NCI-H2107 (cell line): Measurements from ENCODE around the gene LCT.
"Not testable (repeated sequence)": the region's sequence is repeated elsewhere in the genome, so short reads cannot be mapped to it uniquely, and the experiment has no call there.

Source experiments
- DNase-seq: peaks from one replicate; lab custom pipeline; 2025; lab: John Stamatoyannopoulos, UW

Gene LCT

DNA sequence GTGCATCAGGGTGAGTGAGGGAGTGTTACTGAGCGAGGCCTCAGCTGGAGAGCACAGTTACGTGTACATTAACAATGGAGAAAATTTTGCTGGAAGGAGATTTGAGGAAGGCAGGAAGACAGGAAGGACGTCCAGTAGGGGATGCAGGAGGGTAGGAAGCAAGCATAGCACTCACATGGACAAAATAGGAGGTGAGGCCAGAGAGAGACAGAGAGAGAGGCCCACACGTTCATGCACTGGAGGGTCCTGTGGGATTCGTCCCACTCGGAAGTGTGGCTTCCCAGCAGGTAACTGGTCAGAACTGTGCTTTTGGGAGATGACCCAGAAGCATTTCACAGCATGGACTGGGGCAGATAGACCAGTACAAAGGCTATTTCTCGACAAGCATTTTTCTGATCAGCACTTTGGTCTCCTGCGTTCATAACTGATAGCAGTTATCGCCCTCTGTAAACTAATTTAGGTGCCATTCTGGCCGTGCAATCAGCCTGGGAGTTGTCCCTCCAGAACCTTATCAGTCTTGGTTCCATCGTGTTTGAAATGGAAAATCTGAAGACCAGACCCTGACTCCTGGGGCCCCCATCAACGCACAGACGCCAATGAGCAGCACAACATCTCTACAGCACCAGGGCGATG is 5.7 kb downstream of the LCT start:
- DNase-seq = no peak

DNA sequence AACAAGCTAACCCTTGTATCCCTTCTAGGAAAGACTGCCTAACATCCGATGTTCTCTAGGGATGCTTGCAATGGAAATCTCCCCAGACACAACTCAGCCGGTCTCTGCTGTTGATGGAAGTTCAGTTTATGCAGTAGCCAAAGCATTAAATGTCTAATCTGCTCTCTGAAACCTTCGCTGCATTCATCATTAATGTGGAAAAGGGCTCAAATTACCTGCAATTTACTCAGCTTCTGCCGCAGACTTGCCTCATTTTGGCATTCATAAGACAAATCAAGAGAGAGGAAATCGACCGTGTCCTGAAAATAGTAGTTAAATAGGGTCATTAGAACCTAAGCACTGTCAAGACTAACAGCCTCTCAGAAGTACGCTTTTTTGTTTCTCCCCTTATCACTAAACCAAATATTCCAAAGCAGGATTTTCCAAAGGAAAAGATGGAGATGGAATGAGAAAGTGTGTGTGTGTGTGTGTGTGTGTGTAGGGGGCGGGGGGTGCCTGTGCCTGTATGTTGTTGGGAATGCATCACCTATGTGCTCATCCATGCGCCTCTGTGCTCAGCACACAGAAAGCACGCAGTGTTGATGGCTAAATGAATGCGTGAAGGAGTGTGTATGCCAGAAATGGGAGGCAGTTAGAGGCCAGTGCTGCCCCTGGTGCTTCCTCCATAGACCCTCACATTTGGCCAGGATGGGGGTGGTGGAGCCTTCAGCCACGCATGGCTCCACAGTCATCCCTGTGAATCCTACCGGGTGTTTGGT is 7.4 kb downstream of the LCT start:
- peak; percentile 20 for DNase-seq

DNA sequence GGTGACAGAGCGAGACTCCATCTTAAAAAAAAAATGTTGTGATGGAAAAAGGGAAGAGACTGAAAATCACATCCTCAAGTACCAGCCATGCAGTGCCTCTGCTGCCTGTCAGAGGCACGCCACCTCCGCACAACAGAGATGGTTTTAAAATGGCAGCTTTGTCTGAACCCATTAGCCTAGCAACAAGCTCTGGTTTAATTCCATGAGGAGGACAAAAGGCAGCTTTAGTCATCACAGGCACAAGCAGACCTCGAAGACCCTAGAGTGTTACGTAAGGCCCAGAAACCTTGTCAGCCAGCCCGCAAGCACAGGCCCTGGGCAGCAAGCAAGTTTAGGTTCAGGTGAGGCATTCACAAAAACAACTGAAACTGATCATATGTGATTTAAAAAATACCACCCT is 10.4 kb downstream of the LCT start:
- no peak for DNase-seq

DNA sequence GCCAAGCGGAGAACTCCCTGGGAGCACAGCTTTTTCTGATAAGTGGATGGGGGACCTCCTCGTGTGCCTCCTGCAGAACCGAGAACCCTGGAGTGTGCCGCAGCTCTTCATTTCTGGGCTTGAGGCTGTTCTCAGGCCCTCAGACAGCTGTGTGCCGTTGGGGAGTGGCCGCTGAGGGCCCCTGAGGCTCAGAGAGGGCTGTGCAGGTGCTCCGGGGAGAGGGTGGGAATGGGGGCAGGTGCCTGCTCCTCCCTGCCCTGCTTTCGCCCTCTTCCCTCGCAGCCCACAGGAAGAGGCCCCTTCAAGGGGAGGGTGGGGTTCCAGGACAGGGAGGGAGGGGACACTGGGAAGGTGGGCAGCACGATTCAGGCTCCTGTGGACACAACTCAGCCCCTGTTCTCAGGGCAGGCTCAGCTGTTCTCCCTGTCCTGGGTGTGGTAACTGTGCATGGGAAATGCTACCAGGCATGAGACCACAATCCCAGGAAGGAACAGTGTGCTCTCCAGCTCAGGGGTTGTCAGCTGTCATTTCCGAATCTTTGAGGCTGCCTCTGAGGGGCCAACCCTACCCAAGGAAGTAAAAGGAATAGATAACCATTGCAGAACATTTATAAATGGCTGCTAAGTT is 11.3 kb downstream of the LCT start:
- peak; percentile 48 for DNase-seq

DNA sequence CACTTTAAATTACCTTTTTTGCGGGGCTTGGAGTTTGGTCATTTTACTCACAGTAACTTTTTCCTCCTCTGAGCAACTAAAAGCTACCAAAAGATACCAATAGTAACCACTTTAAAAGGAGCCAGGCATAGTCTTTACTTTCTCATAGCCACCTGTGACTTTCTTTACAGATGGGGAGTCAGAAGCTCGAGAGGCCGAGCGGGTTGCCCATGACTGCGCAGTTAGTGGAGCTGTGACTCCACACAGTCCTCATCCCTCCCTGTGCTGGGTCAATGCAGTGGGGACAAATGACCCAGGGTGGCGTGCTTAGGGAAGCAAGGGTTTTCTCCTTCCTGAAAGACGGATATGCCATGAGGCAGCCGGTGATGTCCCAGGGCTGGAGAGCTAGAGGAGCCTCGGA is 11.9 kb downstream of the LCT start:
- DNase-seq = no peak

DNA sequence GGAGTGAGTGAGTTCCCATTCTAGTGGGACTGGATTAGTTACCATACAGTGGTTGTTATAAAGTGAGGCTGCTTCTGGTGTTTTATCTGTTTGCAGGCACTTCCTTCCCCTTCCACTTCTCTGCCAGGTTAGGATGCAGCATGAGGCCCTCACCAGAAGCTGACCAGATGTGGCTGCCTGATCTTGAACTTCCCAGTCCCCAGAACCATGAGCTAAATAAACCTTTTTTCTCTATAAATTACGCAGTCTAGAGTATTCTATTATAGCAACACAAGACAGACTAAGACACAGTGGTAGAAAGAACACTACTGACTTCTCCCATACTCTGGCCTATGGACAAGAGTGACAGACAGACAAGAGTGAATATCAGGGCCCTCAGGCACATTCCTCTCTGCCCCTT is 14.1 kb downstream of the LCT start:
- no peak for DNase-seq

DNA sequence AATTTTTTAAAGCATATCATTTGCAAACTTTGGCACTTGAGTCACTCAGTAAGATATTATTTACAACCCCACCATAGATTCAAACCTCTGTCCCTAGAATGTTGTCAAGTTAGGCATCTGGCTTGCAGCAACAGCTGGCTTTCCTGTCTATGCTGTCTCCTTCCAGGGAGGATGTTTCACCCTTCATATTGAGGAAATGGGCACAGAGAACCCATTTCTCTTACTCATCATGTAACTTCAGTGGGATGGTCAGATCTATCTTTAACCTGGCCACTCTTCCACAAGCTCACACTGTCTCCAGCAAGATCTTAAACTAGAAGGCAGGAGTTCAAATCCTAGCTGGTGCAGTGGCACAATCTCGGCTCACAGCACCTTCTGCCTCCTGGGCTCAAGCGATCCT is 15.8 kb downstream of the LCT start:
- DNase-seq = no peak

DNA sequence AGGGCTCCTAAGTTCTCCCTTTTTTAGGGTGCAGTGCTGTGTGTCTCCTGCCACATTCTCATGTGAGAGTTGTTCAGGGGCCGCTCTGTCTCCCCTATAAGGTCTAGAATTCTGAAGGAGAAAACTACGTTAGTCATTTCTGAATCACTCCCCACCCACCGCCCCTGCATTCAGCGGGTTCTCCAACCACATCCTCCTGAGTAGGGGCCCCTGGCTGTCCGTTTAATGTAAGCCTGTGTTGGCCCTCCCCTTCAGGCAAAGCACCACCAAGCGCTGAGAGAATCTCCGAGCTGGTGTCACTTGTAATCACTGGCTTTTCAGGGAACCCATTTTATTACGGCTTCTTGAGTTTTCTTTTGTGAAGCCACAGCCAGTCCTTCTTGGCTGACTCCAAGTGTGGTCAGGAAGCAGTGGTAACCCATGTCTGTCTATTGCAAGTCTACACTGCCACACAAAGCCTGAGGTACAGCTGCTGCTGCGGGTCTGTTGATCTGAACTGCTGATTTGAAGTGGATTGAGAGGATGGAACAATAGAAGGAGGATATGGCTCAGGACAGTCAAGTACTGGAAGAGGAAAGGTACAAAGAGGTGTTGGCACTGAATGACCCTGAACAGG is 16.9 kb downstream of the LCT start:
- DNase-seq = no peak

DNA sequence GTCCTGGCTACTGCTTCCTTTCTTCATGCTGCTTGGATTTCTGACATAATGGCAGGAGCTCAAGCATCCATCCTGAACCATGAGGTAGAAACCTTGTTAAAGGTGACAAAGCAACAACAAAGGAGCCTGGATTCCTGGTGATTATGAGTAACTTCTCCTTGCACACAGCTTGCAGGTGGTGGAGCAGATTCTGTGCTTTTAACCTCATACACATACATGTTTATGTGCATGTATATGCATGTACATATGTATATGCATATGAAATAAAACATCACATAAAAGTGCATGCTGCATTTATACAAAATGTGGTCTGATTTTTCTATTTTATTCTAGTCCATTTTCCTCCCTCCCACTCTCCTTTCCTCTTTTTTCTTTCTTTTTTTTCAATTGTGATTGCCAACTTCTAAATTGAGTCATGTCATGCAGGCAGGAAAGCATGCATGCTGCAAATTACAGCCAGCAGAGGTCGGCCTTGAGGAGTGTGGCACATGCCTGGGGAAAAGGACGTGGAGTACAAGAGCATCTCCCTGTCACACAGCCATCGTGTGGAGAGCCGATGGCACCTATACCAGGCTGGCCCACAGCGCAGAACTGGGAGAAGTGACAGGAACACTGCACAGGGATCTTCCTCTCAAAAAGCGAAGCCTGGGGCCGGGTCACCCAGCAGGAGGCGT is 17.9 kb downstream of the LCT start:
- no peak for DNase-seq

DNA sequence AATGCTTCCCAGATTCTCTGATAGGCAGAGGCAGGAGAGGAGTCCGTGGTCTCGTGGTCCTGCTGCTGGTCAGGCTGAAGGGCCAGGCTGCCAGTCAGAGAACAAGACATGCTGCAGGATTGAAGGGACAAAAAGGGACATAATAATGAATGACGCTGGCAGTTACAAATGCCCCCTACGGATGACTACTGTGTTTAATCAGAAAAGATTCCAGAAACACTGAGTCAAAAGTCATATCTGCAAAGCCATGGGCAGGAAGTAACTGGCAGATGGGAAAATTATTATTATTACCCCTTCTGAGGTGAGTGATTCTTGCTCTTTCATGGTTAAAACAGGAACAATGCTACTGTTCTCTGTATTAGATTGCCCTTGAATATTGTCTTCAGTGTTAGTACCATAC is 19.0 kb downstream of the LCT start:
- no peak for DNase-seq

DNA sequence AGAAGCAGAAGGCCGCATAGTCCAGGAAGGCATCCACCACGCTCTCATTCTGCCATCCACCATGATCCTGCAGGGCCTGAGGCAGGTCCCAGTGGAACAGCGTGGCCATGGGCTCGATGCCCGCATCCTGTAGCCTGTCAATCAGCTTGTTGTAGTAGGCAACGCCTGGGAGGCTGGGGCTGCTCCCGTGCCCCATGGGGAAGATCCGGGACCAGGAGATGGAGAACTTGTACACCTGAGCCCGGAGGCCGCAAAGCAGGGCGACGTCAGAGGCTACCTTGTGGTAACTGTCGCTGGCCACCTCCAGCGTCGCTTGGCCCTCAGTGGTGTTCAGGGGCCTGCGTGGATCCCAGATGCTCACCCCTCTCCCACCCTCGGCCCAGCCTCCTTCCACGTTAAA is 19.5 kb downstream of the LCT start:
- DNase-seq = no peak

DNA sequence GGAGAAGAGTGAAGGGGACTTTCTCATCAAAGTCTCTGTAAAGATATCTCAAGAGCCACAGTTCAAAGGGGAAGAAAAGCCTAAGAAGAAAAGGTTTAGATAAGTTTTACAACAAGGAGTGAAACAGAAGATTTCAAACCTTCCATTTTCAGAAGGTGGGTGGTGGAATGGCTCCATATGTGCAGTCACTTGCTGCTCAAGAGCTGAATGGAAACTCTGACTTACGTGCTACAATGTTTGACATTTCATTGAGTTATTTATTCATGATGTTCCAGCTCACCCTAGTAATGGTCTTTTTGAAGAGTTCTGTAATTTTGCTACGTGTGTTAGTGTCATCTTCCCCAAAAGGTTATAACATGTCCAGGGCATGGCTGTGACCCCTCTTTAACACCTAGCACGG is 21.7 kb downstream of the LCT start:
- no peak for DNase-seq

DNA sequence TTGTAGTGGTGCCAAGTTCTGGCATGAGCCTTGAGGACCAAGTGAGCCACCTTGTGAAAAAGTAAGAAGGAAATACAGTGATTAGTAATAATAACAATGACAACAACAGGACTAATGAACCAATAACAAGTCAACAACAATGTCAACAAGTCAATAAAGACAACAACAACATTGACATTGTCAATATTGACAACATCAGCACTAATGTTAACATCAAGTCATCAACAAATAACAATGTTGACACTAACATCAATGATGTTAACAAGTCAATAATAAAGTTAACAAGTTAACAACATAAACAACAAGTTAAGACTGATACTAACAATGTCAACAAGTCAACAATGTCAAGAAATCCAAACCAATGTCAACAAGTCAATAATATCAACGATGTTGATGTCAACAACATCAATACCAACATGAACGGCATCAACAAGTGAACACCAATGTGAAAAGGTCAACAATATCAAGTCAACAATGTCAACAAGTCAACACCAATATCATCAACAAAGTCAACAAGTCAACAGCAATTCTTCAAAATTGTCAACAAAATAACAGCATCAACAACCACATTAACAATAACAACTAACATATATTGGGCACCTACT is 24.0 kb downstream of the LCT start:
- DNase-seq = no peak

DNA sequence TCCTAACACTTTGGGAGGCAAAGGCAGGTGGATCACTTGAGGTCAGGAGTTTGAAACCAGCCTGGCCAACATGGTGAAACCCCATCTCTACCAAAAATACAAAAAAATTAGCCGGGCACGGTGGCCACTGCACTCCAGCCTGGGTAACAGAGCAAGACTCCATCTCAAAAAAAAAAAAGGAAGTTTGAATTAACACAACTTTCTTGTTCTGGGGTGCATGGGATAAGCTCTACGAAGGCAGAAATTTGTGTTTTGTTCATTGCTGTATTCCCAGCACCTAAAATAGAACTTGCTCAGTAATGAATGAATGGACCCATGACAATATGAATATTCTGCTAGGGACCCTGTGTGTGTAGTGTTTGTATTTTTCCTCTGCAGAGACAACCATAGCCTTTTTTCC is 29.1 kb downstream of the LCT start:
- not testable (repeated sequence) for DNase-seq

DNA sequence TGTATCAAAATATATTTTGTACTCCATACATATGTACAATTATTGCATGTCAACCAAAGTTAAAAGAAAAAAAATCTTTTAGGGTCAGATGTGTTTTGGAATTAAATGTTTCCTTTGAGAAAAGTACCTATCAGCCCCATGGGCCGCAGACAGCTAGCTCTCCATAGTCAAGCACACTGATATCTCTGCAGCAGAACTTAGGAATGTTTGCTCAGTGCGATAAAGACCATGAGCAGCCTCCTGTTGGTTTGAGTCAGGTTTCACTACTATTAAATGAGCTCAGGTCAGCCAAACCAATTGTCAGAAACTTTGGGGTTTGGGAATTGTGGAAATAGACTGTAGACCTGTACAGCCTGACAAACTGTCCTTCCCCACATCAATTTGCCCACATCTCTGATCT is 33.7 kb downstream of the LCT start:
- no peak for DNase-seq

DNA sequence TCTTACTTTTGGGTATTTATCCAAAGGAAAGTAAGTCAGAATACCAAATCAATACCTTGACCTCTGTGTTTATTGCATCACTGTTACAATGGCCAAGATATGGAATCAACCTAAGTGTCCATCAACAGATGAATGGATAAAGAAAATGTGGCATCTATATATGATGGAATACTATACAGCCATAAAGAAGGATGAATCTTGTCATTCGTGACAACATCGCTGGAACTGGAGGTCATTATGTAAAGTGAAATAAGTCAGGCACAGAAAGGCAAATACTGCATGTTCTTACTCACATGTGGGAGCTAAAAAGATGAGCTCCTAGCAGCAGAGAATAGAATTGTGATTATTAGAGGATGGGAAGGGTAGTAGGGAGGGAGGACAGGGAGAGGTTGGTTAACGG is 34.6 kb downstream of the LCT start:
- no peak for DNase-seq

DNA sequence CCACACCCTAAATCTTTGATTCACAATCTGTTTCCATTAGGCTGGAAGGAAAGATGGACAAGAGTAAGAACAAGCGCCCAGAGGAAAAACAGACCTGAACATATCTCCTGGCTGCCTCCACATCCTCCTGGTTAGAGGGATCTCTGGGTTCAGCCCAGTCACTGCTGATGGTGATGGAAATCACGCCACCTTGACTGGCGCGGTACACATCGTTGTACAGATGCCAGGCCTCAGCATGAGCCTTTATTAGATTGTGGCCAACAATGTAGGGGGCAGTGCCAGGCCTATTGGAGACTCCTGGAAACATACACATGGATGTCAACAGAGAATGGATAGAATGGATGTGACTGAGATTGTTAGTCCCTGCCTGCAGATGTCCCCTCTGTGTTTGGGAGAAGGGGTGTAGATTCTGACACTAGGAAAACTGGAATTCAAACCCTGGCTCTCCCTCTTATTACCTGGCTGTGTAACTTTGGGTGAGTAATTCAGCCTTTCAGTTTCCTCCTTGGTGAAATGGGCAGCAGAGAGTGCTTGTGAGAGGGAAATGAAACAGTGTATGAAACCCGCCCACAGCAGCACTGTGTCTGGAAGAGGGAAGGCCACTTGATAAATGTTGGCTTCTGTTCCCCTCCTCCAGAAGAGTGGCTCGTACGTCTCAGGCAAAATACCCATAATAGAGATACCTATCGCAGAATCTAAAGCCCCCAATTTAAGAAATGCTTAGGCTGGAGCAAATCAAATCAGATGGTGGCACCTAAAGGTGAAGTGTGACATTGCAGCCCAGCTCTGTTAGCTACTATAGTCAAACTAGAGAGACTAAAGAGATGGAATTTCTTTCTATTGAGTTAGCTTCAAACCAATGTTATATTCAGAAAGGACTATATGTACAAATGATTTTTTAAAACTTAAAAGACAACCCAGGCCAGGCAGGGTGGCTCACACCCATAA is 36.2 kb downstream of the LCT start:
- no peak for DNase-seq

DNA sequence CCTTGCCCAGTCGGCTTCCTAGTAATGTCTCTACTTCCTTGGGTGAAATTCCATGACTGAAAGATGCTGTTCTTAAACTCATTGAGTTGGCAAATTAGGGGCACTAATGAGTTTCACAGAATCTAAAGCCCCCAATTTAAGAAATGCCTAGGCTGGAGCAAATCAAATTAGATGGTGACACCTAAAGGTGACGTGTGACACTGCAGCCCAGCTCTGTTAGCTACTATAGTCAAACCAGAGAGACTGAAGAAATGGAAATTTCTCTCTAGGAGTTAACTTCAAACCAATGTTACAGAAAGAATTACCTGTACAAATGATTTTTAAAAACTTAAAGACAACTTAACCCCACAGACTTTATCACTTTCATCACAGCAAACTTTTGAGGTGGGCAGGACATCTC is 37.2 kb downstream of the LCT start:
- no peak for DNase-seq

DNA sequence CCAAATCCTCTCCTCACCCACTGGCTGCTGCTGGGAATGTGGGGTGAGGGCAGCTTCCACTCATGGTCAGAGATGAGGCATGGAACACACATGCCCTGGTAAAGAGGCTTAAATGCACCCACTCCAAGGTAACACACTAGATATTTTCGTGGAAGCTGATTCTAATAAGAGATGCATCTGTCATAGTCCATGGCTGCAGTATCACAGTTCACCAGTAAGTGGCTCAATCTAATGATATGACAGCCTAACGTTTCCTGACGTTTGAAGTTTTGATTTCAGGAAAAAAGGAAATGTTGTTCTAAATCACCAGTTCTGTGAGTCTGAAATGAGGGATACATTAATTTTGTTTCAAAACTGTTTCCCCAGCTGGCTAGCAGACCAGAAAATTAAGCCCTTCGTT is 38.2 kb downstream of the LCT start:
- no peak for DNase-seq

DNA sequence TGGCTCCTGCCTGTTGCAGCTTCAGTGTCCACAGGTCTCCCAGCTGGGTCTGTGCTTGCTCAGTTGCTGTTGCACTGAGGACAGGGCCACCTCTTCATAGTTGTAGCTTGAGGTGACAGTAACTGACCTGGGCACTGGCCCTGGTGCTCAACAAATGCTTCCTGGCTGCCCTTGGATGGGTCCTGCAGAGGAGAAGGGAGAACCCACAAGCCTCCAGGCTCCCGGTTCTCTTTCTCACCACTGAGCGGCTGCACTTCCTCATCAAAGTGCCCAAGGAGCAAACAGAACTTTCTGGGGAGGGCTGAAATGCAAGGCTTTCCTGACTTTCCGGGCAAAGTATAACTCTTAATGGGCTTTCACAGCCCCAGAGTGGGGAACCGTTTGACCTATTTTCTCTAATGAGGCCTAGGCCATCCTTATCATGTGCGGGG is 38.7 kb downstream of the LCT start:
- no peak for DNase-seq
